GM18870 (cell line): Measurements from ENCODE around the gene CDH5.

Source experiments
- ATAC-seq: cut with Tn5 transposase; IDR thresholded peaks from one replicate; pipeline ENCODE4 v1.9.1; 2021; ENCODE audit warnings: moderate library complexity; ENCODE audit not compliant: unreplicated experiment

CDH5 gene

DNA sequence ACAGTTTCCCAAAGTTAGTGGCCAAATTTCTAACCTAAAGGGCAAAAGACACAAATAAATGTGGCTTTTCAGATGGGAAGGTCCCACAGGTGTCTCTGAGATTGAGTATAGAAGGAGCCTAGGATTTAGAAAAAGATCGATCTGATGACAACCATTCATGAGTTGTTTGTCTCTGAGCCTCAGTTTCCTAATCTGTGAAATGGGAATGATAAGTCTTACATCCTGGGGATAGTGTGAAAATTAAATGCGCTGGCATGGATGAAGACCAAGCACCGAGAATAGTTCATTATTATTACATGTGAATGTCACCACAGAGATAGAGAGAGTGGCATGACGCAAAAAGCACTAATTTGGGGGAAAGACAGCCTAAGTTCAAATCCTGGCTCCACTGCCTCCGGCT lies 7.2 kb downstream of the CDH5 start:
- ATAC-seq, result no peak

- no peak for ATAC-seq
These were observed 7.7 kb downstream of the CDH5 start for GRCh38 chr16:66374176-66374575.

- no peak for ATAC-seq
These were observed 9.0 kb downstream of the CDH5 start for GRCh38 chr16:66375451-66375850.

DNA sequence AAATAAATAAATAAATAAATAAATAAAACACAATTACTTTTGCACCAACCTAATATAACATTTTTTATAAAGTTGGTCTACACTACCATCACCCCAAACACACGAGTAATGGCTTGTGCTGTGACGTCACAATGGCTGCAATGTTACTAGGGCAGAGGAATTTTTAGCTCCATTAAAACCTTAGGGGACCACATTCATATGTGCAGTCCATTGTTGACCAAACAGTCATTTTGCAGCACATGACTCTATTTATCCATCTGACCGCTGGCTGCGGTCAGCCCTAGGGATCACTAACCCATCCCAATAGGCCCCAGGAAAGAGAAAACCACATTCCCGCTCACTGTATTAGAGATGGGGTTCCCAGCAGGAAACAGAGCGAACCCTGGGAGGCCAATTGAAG lies 9.6 kb downstream of the CDH5 start:
- ATAC-seq, result no peak

DNA sequence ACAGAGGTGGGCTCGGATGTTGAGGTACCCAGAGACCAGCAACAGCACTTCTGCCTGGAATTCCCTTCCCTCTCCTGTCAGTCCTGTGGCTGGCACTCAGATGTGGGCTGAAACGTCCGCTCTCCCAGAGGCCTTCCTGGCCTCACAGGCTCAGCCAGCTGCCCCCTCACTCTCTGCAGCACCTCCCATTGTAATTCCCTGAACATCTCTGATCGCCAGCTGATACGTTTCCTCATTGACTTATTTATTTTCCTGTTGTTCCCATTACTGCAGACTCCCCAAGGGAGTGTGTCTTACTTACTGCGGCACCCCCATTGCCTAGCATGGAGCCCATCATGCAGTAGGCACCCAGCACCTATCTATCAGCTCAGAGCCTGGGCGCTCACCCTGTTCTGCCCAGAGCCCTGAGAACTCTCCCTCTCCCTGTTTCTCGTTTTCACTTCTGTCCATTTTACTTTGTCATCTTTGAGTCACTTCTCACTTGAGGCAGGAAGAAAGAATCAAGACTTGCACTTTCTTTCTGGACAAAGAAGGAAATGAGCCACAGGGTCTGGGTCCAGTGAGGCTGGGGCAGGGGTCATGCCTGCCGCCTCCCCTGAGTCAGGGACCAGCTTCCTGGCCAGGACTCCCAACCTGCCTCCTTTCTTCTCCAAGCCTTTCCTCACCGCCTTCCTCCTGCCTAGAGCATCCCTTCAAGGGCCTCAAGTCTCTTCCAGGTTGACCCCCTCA lies 10.2 kb downstream of the CDH5 start:
- ATAC-seq, result no peak

DNA sequence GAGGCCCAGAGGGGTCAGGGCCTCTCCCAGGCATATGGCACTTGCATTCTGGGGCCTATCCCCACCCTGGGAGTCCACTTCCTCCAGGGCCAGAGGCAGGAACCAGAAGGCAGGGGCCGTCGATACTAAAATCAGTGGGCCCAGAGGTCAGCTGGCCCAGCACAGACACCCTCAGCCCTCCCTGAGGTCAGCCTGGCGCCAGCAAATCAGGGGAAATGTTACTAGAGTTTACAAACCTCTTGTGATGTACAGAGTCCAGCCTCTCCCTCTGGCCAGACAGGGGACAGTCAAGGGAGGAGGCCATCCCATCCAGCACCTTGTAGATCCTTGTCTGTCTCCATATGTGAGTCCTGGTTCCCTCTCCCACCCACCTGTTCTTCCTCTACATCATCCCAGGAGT lies 10.8 kb downstream of the CDH5 start:
- no peak for ATAC-seq

GRCh38 chr16:66378741-66379570 lies 12.5 kb downstream of the CDH5 start:
- ATAC-seq, result no peak

DNA sequence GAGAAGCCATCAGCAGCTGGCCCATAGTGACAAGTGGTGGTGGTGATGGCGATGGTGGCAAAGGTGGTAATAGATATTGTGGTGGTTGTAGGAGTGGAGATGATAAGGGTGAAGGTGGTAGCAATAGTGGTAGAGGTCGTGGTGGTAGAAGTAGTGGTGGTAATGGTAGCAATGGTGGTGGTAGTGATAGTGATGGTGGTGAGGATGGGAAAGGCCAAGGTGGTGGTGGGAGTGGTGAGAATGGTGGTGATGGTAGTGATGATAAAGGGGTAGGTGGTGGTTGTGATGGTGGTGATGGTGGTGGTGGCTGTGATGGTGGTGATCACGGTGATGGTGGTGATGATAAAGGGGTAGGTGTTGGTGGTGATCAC lies 13.1 kb downstream of the CDH5 start:
- ATAC-seq, result no peak

DNA sequence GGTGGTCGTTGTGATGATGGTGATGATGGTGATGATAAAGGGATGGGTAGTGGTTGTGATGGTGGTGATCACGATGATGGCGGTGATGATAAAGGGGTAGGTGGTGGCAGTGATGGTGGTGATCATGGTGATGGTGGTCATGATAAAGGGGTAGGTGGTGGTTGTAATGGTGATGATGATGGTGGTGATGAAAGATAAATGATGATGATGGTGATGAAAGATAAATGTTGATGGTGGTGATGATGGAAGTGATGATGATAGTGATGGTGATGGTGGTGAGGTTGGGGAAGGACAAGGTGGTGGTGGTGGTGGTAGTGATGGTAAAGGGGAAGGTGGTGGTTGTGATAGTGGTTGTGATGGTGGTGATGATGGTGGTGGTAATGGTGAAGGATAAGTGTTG lies 13.9 kb downstream of the CDH5 start:
- ATAC-seq, result no peak

- ATAC-seq, result no peak
These were observed 15.2 kb downstream of the CDH5 start for GRCh38 chr16:66381585-66382170.

GRCh38 chr16:66382171-66382965 lies 15.9 kb downstream of the CDH5 start:
- ATAC-seq, result no peak

GRCh38 chr16:66382966-66383299 lies 16.4 kb downstream of the CDH5 start:
- ATAC-seq, result no peak

DNA sequence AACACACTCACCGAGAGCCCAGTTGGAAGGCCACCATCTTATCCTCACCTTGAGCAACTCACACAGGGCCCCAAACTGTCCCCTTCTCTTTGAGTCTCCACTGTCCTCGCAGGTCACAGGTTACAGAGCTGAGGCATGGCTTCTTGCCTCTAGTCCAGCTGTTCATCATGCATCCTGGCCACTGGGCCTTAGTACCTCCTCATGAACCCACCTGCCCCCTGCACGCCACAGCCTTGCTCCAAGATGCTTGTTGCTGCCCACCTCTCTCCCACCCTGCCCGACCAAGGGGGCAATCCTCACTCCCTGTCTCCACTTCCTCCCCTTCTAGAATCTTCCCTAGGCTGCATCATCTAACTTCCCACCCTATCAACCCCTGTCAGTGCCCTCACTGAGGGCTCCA lies 17.1 kb downstream of the CDH5 start:
- no peak for ATAC-seq

GRCh38 chr16:66385415-66385814 lies 18.9 kb downstream of the CDH5 start:
- ATAC-seq, result no peak

GRCh38 chr16:66386629-66387622 lies 20.4 kb downstream of the CDH5 start:
- no peak for ATAC-seq

- ATAC-seq, result no peak
These were observed 21.4 kb downstream of the CDH5 start for GRCh38 chr16:66387817-66388332.

- ATAC-seq, result no peak
These were observed 22.1 kb downstream of the CDH5 start for GRCh38 chr16:66388350-66389139.

DNA sequence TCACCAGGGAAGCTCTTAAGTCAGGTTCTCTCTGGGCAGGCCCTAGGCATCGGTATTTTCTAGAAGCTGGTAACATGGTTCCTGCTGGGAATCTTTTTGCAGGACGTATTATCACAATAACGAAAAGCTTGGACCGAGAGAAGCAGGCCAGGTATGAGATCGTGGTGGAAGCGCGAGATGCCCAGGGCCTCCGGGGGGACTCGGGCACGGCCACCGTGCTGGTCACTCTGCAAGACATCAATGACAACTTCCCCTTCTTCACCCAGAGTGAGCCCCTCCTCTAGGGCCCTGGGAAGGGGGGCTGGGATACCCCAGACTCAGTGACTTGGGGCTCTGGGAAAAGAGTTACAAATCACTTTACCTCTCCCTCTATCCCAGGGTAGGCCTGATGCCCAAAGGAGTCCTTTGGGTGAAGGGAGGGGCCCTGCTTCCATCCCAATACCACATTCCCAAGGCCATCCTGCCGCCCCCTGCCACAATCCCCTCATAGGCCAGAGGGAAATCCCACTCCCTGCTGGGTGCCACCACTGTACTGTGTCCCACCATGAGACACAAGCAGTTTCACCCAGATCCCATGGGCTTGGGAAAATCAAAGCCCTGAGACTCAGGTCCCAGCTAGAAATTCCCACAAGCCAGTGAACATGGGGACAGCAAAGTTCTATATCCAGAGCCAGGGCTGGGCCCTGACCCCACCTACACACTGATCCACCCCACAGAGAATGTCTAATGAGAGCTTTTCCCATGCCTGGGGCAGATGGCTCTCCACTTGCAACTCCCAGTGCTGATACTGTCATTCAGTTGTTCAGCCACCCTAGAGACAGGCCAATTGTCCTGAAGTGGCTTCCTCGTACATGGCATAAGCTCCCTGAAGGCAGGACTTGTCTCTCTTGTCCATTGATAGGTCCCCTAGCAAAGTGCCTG lies 23.0 kb downstream of the CDH5 start:
- no peak for ATAC-seq
